GM12874 (cell line): ENCODE data around the gene PDLIM5.

Source experiments
- CTCF ChIP-seq: IDR thresholded peaks from 2 replicates; pipeline ENCODE4 v1.5.1; 2011; ENCODE audit warnings: low read depth, mild to moderate bottlenecking, control low read depth, low read length, moderate library complexity; ENCODE audit not compliant: insufficient read depth

PDLIM5 gene

GRCh38 chr4:94562285-94562684 lies 110.5 kb downstream of the PDLIM5 start:
- no peak for TF ChIP-seq CTCF

- no peak for TF ChIP-seq CTCF
Measured at GRCh38 chr4:94564252-94564651, 112.5 kb downstream of the PDLIM5 start.

GRCh38 chr4:94566420-94566819 lies 114.7 kb downstream of the PDLIM5 start:
- no peak for TF ChIP-seq CTCF

GRCh38 chr4:94567811-94568210 lies 116.1 kb downstream of the PDLIM5 start:
- no peak for TF ChIP-seq CTCF

- TF ChIP-seq CTCF, result no peak
Measured at GRCh38 chr4:94570558-94570957, 118.8 kb downstream of the PDLIM5 start.

GRCh38 chr4:94571298-94571697 lies 119.6 kb downstream of the PDLIM5 start:
- TF ChIP-seq CTCF, result no peak

GRCh38 chr4:94571715-94572114 lies 120.0 kb downstream of the PDLIM5 start:
- no peak for TF ChIP-seq CTCF

GRCh38 chr4:94574050-94574449 lies 122.3 kb downstream of the PDLIM5 start:
- no peak for TF ChIP-seq CTCF
